Measurements from ENCODE around the gene CDK5RAP1. TPM values are rescaled to one million over a fixed set of nuclear protein-coding genes. Genes with fewer than 3 reads are reported as not detected.

CDK5RAP1 gene
- polyA plus RNA-seq, 2 of the 4 experiments (the other 2 are of a cell fraction) = 39.6 to 39.7 TPM

DNA sequence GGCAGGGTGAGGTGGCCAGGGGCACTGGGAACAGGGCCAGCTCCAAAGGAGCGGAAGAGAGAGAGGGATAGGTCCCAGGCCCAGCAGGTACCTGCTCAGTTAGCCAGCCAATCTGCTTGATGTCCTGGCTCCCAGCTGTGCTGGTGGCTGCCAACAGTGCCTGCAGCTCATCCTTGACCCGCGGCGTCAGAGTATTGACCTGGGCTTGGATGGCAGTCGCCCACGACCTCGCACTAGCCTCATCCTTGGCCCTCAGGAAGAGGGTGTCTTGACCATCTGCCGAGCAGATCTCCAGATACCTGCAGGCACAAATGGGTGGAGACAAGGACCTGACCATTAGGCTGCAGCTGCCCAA, 11.1 kb upstream of the CDK5RAP1 start:
- Histone ChIP-seq H3K9me3 (no peaks in the 10 kb centered on the region), H3K27ac (no peak overlapping the region), H3K4me1 (no peaks in the 10 kb centered on the region), H3K4me3 (no peak overlapping the region), H3K4me2 (no peak overlapping the region)
- FAIRE-seq (no peak), ATAC-seq (no peak), DNase-seq (ENCODE audit: low read depth in 1 of 2, low spot score in 1 of 2) (no peak)
- ChIA-PET POLR2A (no interaction called here), CTCF (interaction anchor here (1.9 kb wide), 1 partner anchor 11 kb away, joined by 6 read pairs; the partner anchor contains the start of gene CDK5RAP1)
- no peak for TF ChIP-seq FOXS1 (CRISPR knock-in tag; IDR thresholded peaks at IDR 0.05)
- no peak for TF ChIP-seq ZSCAN20 (CRISPR knock-in tag; IDR thresholded peaks at IDR 0.05)
- TF ChIP-seq, protein P1, sequence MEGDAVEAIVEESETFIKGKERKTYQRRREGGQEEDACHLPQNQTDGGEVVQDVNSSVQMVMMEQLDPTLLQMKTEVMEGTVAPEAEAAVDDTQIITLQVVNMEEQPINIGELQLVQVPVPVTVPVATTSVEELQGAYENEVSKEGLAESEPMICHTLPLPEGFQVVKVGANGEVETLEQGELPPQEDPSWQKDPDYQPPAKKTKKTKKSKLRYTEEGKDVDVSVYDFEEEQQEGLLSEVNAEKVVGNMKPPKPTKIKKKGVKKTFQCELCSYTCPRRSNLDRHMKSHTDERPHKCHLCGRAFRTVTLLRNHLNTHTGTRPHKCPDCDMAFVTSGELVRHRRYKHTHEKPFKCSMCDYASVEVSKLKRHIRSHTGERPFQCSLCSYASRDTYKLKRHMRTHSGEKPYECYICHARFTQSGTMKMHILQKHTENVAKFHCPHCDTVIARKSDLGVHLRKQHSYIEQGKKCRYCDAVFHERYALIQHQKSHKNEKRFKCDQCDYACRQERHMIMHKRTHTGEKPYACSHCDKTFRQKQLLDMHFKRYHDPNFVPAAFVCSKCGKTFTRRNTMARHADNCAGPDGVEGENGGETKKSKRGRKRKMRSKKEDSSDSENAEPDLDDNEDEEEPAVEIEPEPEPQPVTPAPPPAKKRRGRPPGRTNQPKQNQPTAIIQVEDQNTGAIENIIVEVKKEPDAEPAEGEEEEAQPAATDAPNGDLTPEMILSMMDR (IDR thresholded peaks at IDR 0.05) = no peak
- TF ChIP-seq ZNF302 (CRISPR knock-in tag; IDR thresholded peaks at IDR 0.05) = no peak
- TF ChIP-seq EHF (CRISPR knock-in tag; IDR thresholded peaks at IDR 0.05) = no peak
- TF ChIP-seq, protein P2, sequence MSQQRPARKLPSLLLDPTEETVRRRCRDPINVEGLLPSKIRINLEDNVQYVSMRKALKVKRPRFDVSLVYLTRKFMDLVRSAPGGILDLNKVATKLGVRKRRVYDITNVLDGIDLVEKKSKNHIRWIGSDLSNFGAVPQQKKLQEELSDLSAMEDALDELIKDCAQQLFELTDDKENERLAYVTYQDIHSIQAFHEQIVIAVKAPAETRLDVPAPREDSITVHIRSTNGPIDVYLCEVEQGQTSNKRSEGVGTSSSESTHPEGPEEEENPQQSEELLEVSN (IDR thresholded peaks at IDR 0.05; ENCODE audit: borderline replicate concordance, low read depth) = no peak
- TF ChIP-seq RCOR1 (IDR thresholded peaks at IDR 0.05; ENCODE audit: low read depth, low read length) = no peak
- TF ChIP-seq HDAC2 (IDR thresholded peaks at IDR 0.05) = no peak
- TF ChIP-seq, protein P3, sequence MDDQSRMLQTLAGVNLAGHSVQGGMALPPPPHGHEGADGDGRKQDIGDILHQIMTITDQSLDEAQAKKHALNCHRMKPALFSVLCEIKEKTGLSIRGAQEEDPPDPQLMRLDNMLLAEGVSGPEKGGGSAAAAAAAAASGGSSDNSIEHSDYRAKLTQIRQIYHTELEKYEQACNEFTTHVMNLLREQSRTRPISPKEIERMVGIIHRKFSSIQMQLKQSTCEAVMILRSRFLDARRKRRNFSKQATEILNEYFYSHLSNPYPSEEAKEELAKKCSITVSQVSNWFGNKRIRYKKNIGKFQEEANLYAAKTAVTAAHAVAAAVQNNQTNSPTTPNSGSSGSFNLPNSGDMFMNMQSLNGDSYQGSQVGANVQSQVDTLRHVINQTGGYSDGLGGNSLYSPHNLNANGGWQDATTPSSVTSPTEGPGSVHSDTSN (IDR thresholded peaks at IDR 0.05) = no peak
- TF ChIP-seq FOSB (CRISPR knock-in tag; IDR thresholded peaks at IDR 0.05) = no peak
- 91% methylated on average over 8 of the region's 8 CpGs for WGBS (ENCODE audit: missing lambda C conversion rate)

- TF ChIP-seq, protein P4, sequence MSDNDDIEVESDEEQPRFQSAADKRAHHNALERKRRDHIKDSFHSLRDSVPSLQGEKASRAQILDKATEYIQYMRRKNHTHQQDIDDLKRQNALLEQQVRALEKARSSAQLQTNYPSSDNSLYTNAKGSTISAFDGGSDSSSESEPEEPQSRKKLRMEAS (IDR thresholded peaks at IDR 0.05) = no peak
- no peak for TF ChIP-seq CBX8 (IDR thresholded peaks at IDR 0.05)
- no peak for TF ChIP-seq ESRRA (IDR thresholded peaks at IDR 0.05; ENCODE audit: borderline replicate concordance, low read length)
- no peak for TF ChIP-seq FOSB (CRISPR knock-in tag; IDR thresholded peaks at IDR 0.05)
- TF ChIP-seq MYC (IDR thresholded peaks at IDR 0.05; ENCODE audit: borderline replicate concordance, low read length) = no peak
- no peak for TF ChIP-seq RARB (CRISPR knock-in tag; IDR thresholded peaks at IDR 0.05)
- TF ChIP-seq SREBF2 (IDR thresholded peaks at IDR 0.05) = no peak
- no peak for TF ChIP-seq EHMT2 (IDR thresholded peaks at IDR 0.05; ENCODE audit: low read depth)
- TF ChIP-seq HDAC2 (IDR thresholded peaks at IDR 0.05) = no peak
- no peak for TF ChIP-seq NR3C1 (IDR thresholded peaks at IDR 0.05)
- TF ChIP-seq HEYL (CRISPR knock-in tag; IDR thresholded peaks at IDR 0.05) = no peak
- TF ChIP-seq, protein P2 (IDR thresholded peaks at IDR 0.05; ENCODE audit: borderline replicate concordance, low read depth) = no peak
- no peak for TF ChIP-seq KDM5A (IDR thresholded peaks at IDR 0.05)
- no peak for TF ChIP-seq POLR2AphosphoS2 (conservative IDR thresholded peaks at IDR 0.05; ENCODE audit: low read length)
- no peak for TF ChIP-seq RNF2 (IDR thresholded peaks at IDR 0.05; ENCODE audit: borderline replicate concordance, low read depth)
- TF ChIP-seq, protein P5, sequence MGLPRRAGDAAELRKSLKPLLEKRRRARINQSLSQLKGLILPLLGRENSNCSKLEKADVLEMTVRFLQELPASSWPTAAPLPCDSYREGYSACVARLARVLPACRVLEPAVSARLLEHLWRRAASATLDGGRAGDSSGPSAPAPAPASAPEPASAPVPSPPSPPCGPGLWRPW (IDR thresholded peaks at IDR 0.05) = no peak
- TF ChIP-seq, protein P3 (IDR thresholded peaks at IDR 0.05) = no peak
- no peak for TF ChIP-seq CHD2 (IDR thresholded peaks at IDR 0.05; ENCODE audit: low read length, partially characterized antibody)
- no peak for TF ChIP-seq TFCP2L1 (CRISPR knock-in tag; IDR thresholded peaks at IDR 0.05)
- ChIA-PET POLR2A (interaction anchor here (1.1 kb wide), 1 partner anchor 10 kb away, joined by 5 read pairs; the partner anchor contains the start of gene CDK5RAP1), CTCF (interaction anchor here (0.5 to 1.9 kb wide), 3 partner anchors 10 to 89 kb away, joined by 3 to 6 read pairs (median 3); partner anchors contain the start of gene CDK5RAP1)
- DNase-seq (ENCODE audit: low read depth in 1 of 2, low spot score in 1 of 2) (no peak), FAIRE-seq (no peak), ATAC-seq (no peak)
- Histone ChIP-seq H3K4me1 (no peaks in the 10 kb centered on the region), H3K4me3 (no peak overlapping the region), H3K4me2 (no peak overlapping the region), H3K27ac (no peak overlapping the region), H3K9me3 (no peaks in the 10 kb centered on the region)
- WGBS (ENCODE audit: missing lambda C conversion rate) = 94% methylated on average over 7 of the region's 7 CpGs
Observed at GRCh38 chr20:33411711-33412483, 10.6 kb upstream of the CDK5RAP1 start.
